ENCODE measurements around the gene NPEPL1. TPM values are rescaled to one million over a fixed set of nuclear protein-coding genes. Genes with fewer than 3 reads are reported as not detected.

NPEPL1 gene
- total and polyA plus RNA-seq, 2 of the 8 experiments (the other 6 are each of a cell fraction or from before 2014, with no cell fraction given) = 12.4 to 26.8 TPM

DNA sequence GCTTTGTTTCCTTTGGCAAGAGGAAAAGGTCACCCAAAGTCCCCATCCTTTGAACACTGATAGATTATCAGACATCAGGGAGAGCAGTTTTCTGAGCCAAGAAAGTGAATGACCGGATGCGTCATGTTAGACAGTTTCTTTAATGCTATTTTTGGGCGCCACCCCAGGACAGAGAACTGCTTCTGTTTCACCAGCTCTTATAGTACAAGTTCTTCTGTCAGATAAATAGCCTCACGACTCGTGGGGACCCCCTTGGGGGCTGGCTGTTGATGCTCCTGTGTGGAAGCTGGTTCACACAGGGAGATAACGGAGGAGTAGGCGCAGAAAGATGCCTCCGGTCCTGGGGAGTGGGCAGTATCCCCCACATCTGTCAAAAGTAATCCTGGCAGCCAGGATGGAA is 54.6 kb downstream of the NPEPL1 start:
- DNase-seq (ENCODE audit: low read depth in 1 of 2, low spot score in 2 of 2) = no peak
- H2BK15ac ChIP-seq (ENCODE audit: low read length) = no peak overlapping the region
- H3K27me3 ChIP-seq (replicated peaks in 1 of 4; ENCODE audit: control insufficient read depth in 3 of 4, extremely low read depth in 1 of 4, insufficient read depth in 3 of 4, low read length in 3 of 4) = peaks cover 0 to 23% (median 6%) of the 10 kb centered on the region in 4 experiments; a peak in 4 of 7 replicates
- no peak overlapping the region for H2AK5ac ChIP-seq (ENCODE audit: low read depth, low read length)
- no peak overlapping the region for H3K9ac ChIP-seq (replicated peaks in 1 of 4; ENCODE audit: extremely low read depth in 1 of 4, low read depth in 3 of 4, low read length in 3 of 4)
- H3K79me2 ChIP-seq (ENCODE audit: control insufficient read depth in 1 of 2, insufficient read depth in 2 of 2, low read length in 2 of 2) = no peaks in the 10 kb centered on the region
- H3K14ac ChIP-seq (ENCODE audit: insufficient read length) = no peak overlapping the region
- FAIRE-seq = no peak
- no peak overlapping the region for H3K4me3 ChIP-seq (ENCODE audit: extremely low read depth in 1 of 4, insufficient read depth in 2 of 4, low read depth in 3 of 4, low read length in 4 of 4)
- WGBS, 2 experiments (ENCODE audit: extremely low coverage in 1 of 2, insufficient coverage in 1 of 2, insufficient read length in 1 of 2, insufficient replicate concordance in 2 of 2, low coverage in 1 of 2, low lambda C conversion rate in 2 of 2, missing lambda C conversion rate in 1 of 2) = 92% methylated on average over 8 of the region's 8 CpGs; no CpG with 5 or more reads in 1 of the 2 experiments
- H4K20me1 ChIP-seq (replicated peaks in 1 of 2; ENCODE audit: control insufficient read depth in 1 of 2, insufficient read depth in 2 of 2, low read length in 2 of 2) = peaks cover 0 to 2% of the 10 kb centered on the region in 2 experiments
- H2BK5ac ChIP-seq (ENCODE audit: low read depth, low read length) = no peak overlapping the region
- H3K36me3 ChIP-seq (ENCODE audit: control insufficient read depth in 2 of 4, insufficient read depth in 4 of 4, low read length in 3 of 4) = no peaks in the 10 kb centered on the region
- ChIA-PET POLR2A (ENCODE audit: partially characterized antibody) (no interaction called here), CTCF (ENCODE audit: partially characterized antibody) (interaction anchor here (0.5 to 0.6 kb wide), 2 partner anchors 178 to 207 kb away, joined by 3 read pairs; no protein-coding TSS in a partner anchor)
- no peak overlapping the region for H3K23ac ChIP-seq (ENCODE audit: insufficient read length)
- H3K9me3 ChIP-seq (ENCODE audit: insufficient read depth in 2 of 2, low read depth in 1 of 2, low read length in 1 of 2) = no peaks in the 10 kb centered on the region
- H2BK20ac ChIP-seq (ENCODE audit: low read length) = no peak overlapping the region
- H3K4ac ChIP-seq (replicated peaks; ENCODE audit: insufficient read length, low read depth, low read length) = no peak overlapping the region
- no peaks in the 10 kb centered on the region for H3K79me1 ChIP-seq (ENCODE audit: low read depth, low read length)
- H4K91ac ChIP-seq (replicated peaks; ENCODE audit: insufficient read length, low read length) = no peak overlapping the region
- H3K4me1 ChIP-seq (replicated peaks in 1 of 4; ENCODE audit: control insufficient read depth in 3 of 4, insufficient read depth in 4 of 4, low read length in 3 of 4) = peaks cover 0 to 1% (median 0%) of the 10 kb centered on the region in 4 experiments; a peak in 3 of 7 replicates
- no peak overlapping the region for H3K56ac ChIP-seq (replicated peaks; ENCODE audit: insufficient read length, low read depth, low read length)
- H2AFZ ChIP-seq (ENCODE audit: low read length) = no peak overlapping the region
- TF ChIP-seq TAF7 (optimal IDR thresholded peaks at IDR 0.05; ENCODE audit: borderline replicate concordance, low read depth, low read length) (no peak), JUN (IDR thresholded peaks at IDR 0.05; ENCODE audit: low read depth, low read length) (no peak), SIN3A (conservative IDR thresholded peaks at IDR 0.05 in 1 of 2, IDR thresholded peaks at IDR 0.05 in 1 of 2; ENCODE audit: low read depth in 1 of 2, low read length in 2 of 2) (no peak), NANOG (IDR thresholded peaks at IDR 0.05; ENCODE audit: insufficient read depth, low read depth, low read length, poor library complexity, severe bottlenecking) (no peak)
- TF ChIP-seq, protein P1, sequence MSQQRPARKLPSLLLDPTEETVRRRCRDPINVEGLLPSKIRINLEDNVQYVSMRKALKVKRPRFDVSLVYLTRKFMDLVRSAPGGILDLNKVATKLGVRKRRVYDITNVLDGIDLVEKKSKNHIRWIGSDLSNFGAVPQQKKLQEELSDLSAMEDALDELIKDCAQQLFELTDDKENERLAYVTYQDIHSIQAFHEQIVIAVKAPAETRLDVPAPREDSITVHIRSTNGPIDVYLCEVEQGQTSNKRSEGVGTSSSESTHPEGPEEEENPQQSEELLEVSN (IDR thresholded peaks at IDR 0.05) = no peak
- peaks cover 8% of the 10 kb centered on the region; the same call in 1 of the 2 replicates for H3K23me2 ChIP-seq (ENCODE audit: low read depth, low read length)
- H2BK120ac ChIP-seq (replicated peaks; ENCODE audit: low read depth, low read length) = no peak overlapping the region
- H2BK12ac ChIP-seq (ENCODE audit: low read depth, low read length) = no peak overlapping the region; the same call in 1 of the 2 replicates
- no peak overlapping the region for H3K18ac ChIP-seq (ENCODE audit: extremely low read depth, low read length)
- no peak overlapping the region for H4K5ac ChIP-seq (ENCODE audit: insufficient read length, low read depth, low read length)
- H4K8ac ChIP-seq (ENCODE audit: extremely low read depth, insufficient read depth, low read length) = no peak overlapping the region
- H3K27ac ChIP-seq (ENCODE audit: low read depth, low read length) = no peak overlapping the region
- no peak overlapping the region for H3K4me2 ChIP-seq (ENCODE audit: insufficient read depth in 1 of 2, low read depth in 2 of 2, low read length in 2 of 2)

All from H1 (cell line).